Mesothelial cell of epicardium (in vitro differentiated cells): ENCODE measurements around the gene AAMP. TPM values are rescaled to one million over a fixed set of nuclear protein-coding genes. Genes with fewer than 3 reads are reported as not detected.

Source experiments
- DNase-seq, 2 experiments: peaks; one replicate each; pipeline ENCODE4 v3.0.0; 2021; ENCODE audit warnings: low spot score in 2 of 2; ENCODE audit not compliant: unreplicated experiment in 2 of 2
- H3K27ac Mint-ChIP-seq: 2 replicates; pipeline ENCODE4 v1.8.0; 2021; ENCODE audit warnings: mixed read lengths
- H3K27me3 Mint-ChIP-seq: 2 replicates; pipeline ENCODE4 v1.8.0; 2021; ENCODE audit warnings: low read depth, mixed read lengths
- H3K36me3 Mint-ChIP-seq: 2 replicates; pipeline ENCODE4 v1.8.0; 2021; ENCODE audit warnings: mixed read lengths
- H3K4me1 Mint-ChIP-seq: 2 replicates; pipeline ENCODE4 v1.8.0; 2021; ENCODE audit warnings: mixed read lengths
- H3K4me3 Mint-ChIP-seq: 2 replicates; pipeline ENCODE4 v1.8.0; 2021; ENCODE audit warnings: mild to moderate bottlenecking, moderate library complexity, mixed read lengths
- H3K9me3 Mint-ChIP-seq: 2 replicates; pipeline ENCODE4 v1.8.0; 2021; ENCODE audit warnings: mixed read lengths
- CTCF ChIP-seq: fragments of 200-600 bp; sonication (generic); IDR thresholded peaks from one replicate; pipeline ENCODE4 v1.5.0; 2021; ENCODE audit warnings: antibody characterized with exemption; ENCODE audit not compliant: unreplicated experiment
- total RNA-seq: library from RNA; stranded (reverse); gene quantifications from 3 replicates; pipeline ENCODE4 v1.2.1, GENCODE V29; 2021

The AAMP gene
- total RNA-seq, 1 donor from 2014 or later: 66.6 TPM

DNA sequence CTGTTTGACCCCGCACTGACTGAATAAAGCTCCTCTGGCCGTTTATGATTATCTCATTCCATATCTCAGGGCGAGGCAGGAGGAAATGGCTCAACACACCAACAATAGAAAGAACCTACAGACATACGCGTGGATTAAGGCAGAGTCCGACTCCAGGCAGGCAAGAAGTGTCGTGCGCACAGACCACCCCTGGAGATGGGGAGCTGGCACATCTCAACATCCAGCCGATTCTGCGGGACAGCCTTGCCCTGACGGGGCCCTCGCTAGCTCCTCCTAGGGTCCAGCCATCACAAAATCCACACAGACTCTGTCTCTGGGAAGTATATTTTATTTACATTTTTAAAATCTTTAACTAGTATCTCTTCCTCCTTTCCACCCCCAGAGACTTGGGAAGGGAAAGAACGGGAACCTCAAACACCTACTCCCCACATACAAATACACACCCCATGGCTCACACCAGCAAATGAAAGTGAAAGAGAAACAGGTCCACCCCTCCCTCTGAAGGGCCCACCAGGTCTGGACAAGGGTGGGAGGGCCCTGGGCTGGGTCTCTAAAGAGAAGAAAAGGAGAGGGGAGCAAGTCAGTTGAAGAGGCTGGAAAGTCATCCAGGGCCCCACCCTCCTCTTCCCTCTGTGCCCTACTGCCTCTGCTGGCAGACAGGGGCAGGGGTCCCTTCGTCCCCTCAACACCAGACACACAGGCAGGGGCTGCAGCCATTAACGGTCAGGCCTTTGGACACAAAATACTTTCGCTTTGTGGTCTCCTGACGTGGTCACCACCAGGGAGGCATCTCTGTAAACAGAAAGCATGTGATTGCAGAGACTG is 5.9 kb downstream of the AAMP start:
- Mint-ChIP-seq H3K4me3 (no peak overlapping the region), H3K36me3 (peaks cover 14% of the 10 kb centered on the region), H3K9me3 (no peaks in the 10 kb centered on the region), H3K4me1 (peaks cover 22% of the 10 kb centered on the region), H3K27me3 (no peaks in the 10 kb centered on the region), H3K27ac (no peak overlapping the region)
- DNase-seq: no peak
- TF ChIP-seq CTCF: no peak

GRCh38 chr2:218262631-218263586 is 7.0 kb downstream of the AAMP start:
- no peak for TF ChIP-seq CTCF
- no peak overlapping the region for H3K4me3 Mint-ChIP-seq
- H3K27ac Mint-ChIP-seq: no peak overlapping the region

GRCh38 chr2:218262237-218262600 is 7.7 kb downstream of the AAMP start:
- Mint-ChIP-seq H3K36me3 (peaks cover 10% of the 10 kb centered on the region), H3K27ac (no peak overlapping the region), H3K27me3 (no peaks in the 10 kb centered on the region), H3K4me3 (no peak overlapping the region), H3K4me1 (peaks cover 31% of the 10 kb centered on the region), H3K9me3 (no peaks in the 10 kb centered on the region)
- no peak for TF ChIP-seq CTCF
- DNase-seq: no peak

More at GRCh38 chr2:218262631-218263586, 7.0 kb downstream of the AAMP start:
- no peaks in the 10 kb centered on the region for H3K9me3 Mint-ChIP-seq
- peaks cover 27% of the 10 kb centered on the region for H3K4me1 Mint-ChIP-seq
- no peak for DNase-seq
- H3K27me3 Mint-ChIP-seq: no peaks in the 10 kb centered on the region
- H3K36me3 Mint-ChIP-seq: peaks cover 14% of the 10 kb centered on the region

- Mint-ChIP-seq H3K9me3 (no peaks in the 10 kb centered on the region), H3K36me3 (peaks cover 7% of the 10 kb centered on the region), H3K4me1 (peaks cover 31% of the 10 kb centered on the region), H3K27me3 (no peaks in the 10 kb centered on the region), H3K4me3 (no peak overlapping the region), H3K27ac (peak overlapping the region; percentile 30)
- DNase-seq: no peak
- no peak for TF ChIP-seq CTCF
These were observed 8.3 kb downstream of the AAMP start for GRCh38 chr2:218261423-218262236.

GRCh38 chr2:218260742-218261422 is 9.1 kb downstream of the AAMP start, which contains the start of gene GPBAR1:
GPBAR1 (plus strand) TSS chr2:218261015; CDS start chr2:218262725, 1,710 bp downstream.
- no peak for TF ChIP-seq CTCF
- H3K27me3 Mint-ChIP-seq: no peaks in the 10 kb centered on the region
- H3K27ac Mint-ChIP-seq: peak within 1 kb of the TSS; percentile 90
- no peaks in the 10 kb centered on the region for H3K9me3 Mint-ChIP-seq
- H3K4me1 Mint-ChIP-seq: peaks cover 31% of the 10 kb centered on the region
- peaks cover 8% of the 10 kb centered on the region for H3K36me3 Mint-ChIP-seq
- no peak for DNase-seq
- no peak within 1 kb of the TSS for H3K4me3 Mint-ChIP-seq
